HTERT RPE-1 (cell line): ENCODE results near the gene RNF11.
"Not testable (repeated sequence)": the region's sequence is repeated elsewhere in the genome, so short reads cannot be mapped to it uniquely, and the experiment has no call there.

Experiments
- in situ Hi-C: fragments of 300-500 bp; cut with MboI; formaldehyde crosslinking; loops from 4 replicates; pipeline ENCODE4 v1.14.3; 2020; ENCODE audit warnings: low sequenced_read_pairs

RNF11 gene

GRCh38 chr1:51227231-51227960 is 8.7 kb upstream of the RNF11 start:
- in situ Hi-C loops, result not testable (repeated sequence)

DNA sequence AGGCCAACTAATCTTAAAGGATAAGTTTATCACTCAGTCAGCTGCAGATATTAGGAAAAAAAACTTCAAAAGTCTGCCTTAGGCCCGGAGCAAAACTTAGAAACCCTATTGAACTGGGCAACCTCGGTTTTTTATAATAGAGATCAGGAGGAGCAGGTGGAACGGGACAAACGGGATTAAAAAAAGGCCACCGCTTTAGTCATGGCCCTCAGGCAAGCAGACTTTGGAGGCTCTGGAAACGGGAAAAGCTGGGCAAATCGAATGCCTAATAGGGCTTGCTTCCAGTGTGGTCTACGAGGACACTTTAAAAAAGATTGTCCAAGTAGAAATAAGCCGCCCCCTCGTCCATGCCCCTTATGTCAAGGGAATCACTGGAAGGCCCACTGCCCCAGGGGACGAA is 7.6 kb upstream of the RNF11 start:
- in situ Hi-C loops, result not testable (repeated sequence)

DNA sequence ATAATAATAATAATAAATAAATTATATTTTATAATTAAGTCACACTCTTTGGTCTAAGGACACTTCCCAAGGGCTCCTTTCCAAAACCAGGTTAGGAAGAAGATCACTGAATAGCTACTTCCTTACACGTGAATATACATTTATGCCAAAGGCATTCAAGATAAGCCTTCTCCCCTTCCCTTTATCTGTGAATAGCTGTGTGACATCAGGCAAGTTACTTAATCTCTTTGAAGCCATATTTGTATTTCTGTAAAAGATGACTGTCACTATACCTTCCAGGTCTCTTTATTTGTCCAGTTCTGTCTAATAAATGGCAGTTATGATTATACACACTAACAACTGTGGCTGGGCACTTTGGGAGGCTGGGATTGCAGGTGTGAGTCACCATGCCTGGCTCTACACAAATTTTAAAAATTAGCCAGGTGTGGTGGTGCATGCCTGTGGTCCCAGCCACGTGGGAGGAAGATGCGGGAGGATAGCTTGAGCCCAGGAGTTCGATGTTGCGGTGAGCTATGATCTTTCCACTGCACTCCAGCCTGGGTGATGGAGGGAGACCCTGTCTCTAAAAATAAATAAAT is 5.5 kb upstream of the RNF11 start:
- in situ Hi-C loops, result no loop called here

DNA sequence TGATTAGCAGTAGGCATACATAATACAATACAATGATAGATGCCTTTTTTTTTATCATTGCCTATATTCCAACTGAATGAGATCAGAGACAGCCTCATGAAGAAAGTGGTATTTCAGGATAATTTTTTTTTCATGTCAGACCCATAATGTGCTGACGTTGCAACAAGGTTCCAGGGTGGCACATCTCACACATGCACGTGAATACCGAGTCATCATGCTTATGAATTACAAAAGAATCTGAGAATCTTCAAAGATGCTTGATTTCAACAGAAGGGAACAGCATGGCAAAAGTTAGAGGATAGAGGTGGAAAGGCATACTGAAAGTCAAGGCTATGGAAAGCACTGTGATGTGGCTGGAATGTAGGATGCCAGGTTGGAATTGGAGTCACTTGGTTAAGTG is 5.0 kb upstream of the RNF11 start:
- in situ Hi-C loops, result no loop called here

GRCh38 chr1:51231896-51232295 is 4.2 kb upstream of the RNF11 start:
- in situ Hi-C loops, result no loop called here

GRCh38 chr1:51234236-51234635 is 1.8 kb upstream of the RNF11 start:
- in situ Hi-C loops, result not testable (repeated sequence)

- in situ Hi-C loops, result no loop called here
Observed at GRCh38 chr1:51234721-51235425, 1.2 kb upstream of the RNF11 start.

DNA sequence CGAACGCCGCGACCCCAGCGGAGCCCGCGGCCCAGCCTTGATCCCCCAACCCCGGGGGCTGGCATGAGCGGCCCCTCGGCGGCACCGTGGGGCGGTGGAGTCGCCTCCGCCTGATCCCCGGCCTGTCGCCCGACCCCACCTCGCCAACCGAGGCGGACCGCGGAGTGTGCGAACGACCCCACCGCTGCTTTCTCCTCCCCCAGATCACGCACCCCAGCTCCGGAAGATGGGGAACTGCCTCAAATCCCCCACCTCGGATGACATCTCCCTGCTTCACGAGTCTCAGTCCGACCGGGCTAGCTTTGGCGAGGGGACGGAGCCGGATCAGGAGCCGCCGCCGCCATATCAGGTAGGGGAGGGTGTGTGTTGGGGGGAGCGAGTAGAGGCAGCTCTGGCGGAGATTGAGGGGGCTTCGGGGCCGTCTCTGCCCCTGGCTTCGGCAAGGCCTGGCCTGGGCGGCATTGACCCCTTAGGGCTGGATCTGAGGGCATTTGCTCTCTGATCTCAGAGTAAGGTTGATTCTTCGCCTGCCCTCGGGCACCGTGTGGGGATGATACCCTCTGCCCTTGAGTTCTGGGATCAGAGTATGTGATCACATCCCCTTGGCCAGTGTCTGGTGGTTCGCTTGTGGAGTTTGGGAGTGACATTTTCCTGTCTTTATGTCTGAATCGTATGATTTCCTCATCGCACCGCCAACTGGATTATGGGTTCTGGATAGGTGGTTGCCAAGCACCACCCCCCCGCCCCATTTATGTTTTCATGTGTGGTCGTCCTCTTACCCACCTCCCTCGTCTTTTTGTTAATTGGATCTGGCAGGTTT is 668 bp downstream of the RNF11 start:
- in situ Hi-C loops, result no loop called here

DNA sequence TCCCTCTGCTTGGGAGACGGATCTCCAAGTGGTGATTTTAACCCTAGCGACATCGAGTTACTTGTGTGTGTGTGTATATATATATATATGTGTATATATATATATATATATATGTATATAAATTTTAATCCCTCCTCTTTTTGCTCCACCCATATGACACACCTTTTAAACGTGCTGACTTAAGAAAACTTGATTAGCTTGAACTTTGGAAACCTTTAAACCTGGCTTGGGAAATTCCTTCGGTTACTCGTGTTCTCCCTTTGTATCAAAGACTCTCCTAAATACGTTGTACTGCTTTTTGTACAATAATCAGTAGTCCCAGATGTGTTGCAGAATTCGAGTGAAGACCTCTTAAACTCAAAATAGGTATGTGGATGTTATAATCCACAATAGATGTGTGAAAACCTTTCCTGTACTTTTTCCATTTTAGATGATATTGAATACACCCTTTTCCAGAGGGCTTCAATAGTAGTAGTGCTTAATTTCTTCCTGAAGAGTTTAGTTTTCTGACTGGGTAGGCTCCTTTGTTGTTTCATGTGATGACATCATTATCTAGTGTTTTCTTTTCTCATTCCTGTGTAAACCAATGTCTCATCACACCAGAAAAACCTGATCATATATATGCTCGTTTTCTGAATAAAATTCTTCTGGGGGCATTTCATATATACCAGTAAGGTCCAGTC is 1.4 kb downstream of the RNF11 start:
- in situ Hi-C loops, result no loop called here

DNA sequence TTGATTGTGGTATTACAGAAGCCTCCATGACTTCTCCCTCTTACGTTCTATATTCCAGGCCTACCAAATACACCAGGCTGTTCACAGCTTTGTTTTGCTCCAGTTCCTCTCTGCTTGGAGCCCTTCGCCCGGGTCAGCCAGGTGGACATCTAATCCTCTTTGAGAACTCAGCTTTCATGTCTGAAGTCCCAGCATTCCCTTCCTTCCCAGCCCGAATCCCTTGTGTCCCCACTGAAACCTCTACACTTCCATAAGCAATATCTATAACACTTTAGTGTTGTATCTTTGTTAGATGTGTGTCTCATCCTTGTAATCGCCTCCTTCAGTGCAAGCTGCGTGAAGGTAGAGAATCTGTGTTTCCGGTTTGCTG is 1.9 kb downstream of the RNF11 start:
- in situ Hi-C loops, result no loop called here

DNA sequence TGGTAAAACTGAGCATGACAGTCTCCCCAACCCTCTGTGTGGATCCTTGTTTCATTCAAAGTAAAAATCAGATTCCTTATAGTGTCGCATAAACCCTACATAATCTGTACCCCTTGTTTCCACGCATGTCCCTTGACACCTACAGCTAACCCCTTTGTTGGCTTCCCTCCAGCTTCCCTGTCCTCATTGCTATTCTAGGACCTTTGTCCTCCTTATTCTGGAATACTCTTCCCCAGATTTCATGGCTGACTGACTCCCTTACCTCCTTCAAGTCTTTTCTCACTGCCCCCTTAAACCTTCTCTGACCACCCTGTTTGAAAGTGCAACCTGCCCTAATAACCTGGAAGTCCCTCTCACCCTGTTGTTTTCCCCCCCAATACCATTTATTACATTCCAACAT is 4.0 kb downstream of the RNF11 start:
- in situ Hi-C loops, result no loop called here

GRCh38 chr1:51241119-51241518 is 5.0 kb downstream of the RNF11 start:
- in situ Hi-C loops, result no loop called here

- in situ Hi-C loops, result no loop called here
Observed at GRCh38 chr1:51242546-51242945, 6.5 kb downstream of the RNF11 start.

DNA sequence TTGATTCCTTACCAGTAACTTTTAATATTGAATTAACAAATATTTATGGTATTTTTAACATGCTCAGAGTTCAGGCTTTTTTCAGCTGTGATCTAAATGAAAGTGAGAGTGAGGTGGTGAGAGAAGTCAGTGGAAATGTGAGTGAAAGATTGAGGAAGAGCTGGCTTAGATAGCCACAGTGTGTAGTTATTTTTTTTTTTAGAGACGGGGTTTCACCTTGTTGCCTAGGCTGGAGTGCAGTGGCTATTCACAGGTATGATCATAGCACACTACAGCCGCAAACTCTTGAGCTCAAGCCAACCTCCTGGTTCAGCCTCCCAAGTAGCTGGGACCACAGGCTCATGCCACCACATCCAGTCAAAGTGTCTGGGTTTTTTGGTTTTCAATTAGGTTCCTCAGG is 10.9 kb downstream of the RNF11 start:
- in situ Hi-C loops, result no loop called here

DNA sequence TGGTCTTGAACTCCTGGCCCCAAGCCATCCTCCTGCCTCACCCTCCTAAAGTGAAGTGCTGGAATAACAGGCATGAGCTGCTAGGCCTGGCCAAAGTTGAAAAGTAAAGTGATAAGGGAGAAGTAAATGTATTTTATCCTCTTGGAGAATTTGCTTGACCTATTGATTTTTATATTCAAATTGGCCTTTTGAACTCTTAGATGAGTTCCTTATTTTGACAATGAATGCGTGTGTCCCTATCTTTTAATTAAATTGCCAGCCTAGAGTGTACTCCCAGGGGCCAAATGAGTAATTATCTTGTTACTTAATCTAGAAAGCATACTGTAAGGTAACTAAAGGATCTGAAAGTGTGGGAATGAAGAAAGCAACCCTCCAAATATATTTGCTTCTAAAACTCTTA is 11.4 kb downstream of the RNF11 start:
- in situ Hi-C loops, result no loop called here

GRCh38 chr1:51249445-51249844 is 13.4 kb downstream of the RNF11 start:
- in situ Hi-C loops, result no loop called here

GRCh38 chr1:51250729-51251128 is 14.7 kb downstream of the RNF11 start:
- in situ Hi-C loops, result not testable (repeated sequence)

GRCh38 chr1:51251165-51251564 is 15.1 kb downstream of the RNF11 start:
- in situ Hi-C loops, result not testable (repeated sequence)

GRCh38 chr1:51252366-51252765 is 16.3 kb downstream of the RNF11 start:
- in situ Hi-C loops, result no loop called here

DNA sequence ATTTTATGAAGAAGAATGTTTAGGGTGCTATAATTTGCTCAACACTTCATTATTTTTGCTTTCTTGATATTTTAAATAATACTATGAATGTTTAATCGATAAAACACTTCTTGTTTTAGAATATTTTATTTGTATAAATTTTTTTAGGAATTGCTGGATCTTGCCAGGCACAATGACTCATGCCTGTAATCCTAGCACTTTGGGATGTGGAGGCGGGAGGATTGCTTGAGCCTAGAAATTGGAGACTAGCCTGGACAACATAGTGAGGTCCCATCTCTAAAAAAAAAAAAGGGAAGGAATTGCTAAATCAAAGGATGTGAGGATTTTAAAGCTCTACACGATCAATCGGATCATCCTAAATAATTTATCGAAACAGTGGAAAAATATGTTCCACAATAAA is 17.6 kb downstream of the RNF11 start:
- in situ Hi-C loops, result no loop called here

DNA sequence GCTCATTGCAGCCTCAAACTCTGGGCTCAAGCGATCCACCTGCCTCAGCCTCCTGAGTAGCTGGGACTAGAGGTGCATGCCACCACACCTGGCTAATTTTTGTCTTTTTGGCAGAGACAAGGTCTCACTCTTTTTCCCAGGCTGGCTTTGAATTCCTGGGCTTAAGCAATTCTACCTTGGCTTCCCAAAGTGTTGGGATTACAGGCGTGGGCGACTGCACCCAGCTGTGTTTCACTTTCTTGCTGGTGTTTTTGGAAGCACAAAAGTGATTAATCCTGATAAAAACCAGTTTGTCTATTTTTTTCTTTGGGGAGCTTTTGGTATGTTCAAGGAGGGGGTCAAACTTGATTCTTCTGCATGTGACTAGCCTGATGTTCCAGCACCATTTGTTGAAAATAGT is 19.3 kb downstream of the RNF11 start:
- in situ Hi-C loops, result no loop called here
